GM12865 (cell line): ENCODE data around the gene CIITA.

Experiments
- DNase-seq: peaks from one replicate; pipeline ENCODE4 v3.0.0; 2010; ENCODE audit warnings: low read depth
- H3K4me3 ChIP-seq: 2 replicates; pipeline ENCODE4 v1.5.1; 2011; ENCODE audit warnings: mild to moderate bottlenecking, low read depth, low read length, control low read depth
- CTCF ChIP-seq: IDR thresholded peaks from 2 replicates; pipeline ENCODE4 v1.5.1; 2011; ENCODE audit warnings: low read length, control low read depth, low read depth, inconsistent platforms; ENCODE audit not compliant: insufficient read depth; ENCODE audit errors: missing control alignments

The CIITA gene

GRCh38 chr16:10906482-10906881, 29.5 kb downstream of the CIITA start:
- no peak for TF ChIP-seq CTCF
- H3K4me3 ChIP-seq: no peak overlapping the region
- DNase-seq: no peak

- no peak for TF ChIP-seq CTCF
- H3K4me3 ChIP-seq: no peak overlapping the region
- DNase-seq: no peak
Measured at GRCh38 chr16:10906914-10907756, 30.1 kb downstream of the CIITA start.

GRCh38 chr16:10907757-10908045, 30.7 kb downstream of the CIITA start:
- no peak overlapping the region for H3K4me3 ChIP-seq
- TF ChIP-seq CTCF: no peak
- DNase-seq: no peak

GRCh38 chr16:10911267-10911666, 34.3 kb downstream of the CIITA start:
- no peak for TF ChIP-seq CTCF
- DNase-seq: no peak

GRCh38 chr16:10916534-10916933, 39.5 kb downstream of the CIITA start:
- no peak overlapping the region for H3K4me3 ChIP-seq
- DNase-seq: no peak
- TF ChIP-seq CTCF: no peak

More at GRCh38 chr16:10911267-10911666, 34.3 kb downstream of the CIITA start:
- no peak overlapping the region for H3K4me3 ChIP-seq

GRCh38 chr16:10918294-10919002, 41.4 kb downstream of the CIITA start:
- no peak overlapping the region for H3K4me3 ChIP-seq
- TF ChIP-seq CTCF: peak; percentile 100
- peak; percentile 96 for DNase-seq
